A673 (cell line): ENCODE results near the gene PSMB5.

Source experiments
- EZH2 ChIP-seq: fragments of 200-600 bp; sonication (generic); IDR thresholded peaks from 2 replicates; pipeline ENCODE4 v1.6.1; 2017; ENCODE audit warnings: borderline replicate concordance, low read depth, mild to moderate bottlenecking, mixed read lengths, antibody characterized with exemption, low read length; ENCODE audit not compliant: poor library complexity, severe bottlenecking
- TF ChIP-seq, protein P1 (sequence below): fragments of 300-800, 200-600 bp; sonication (generic); conservative IDR thresholded peaks from 2 replicates; pipeline ENCODE4 v1.5.1; 2017; ENCODE audit warnings: low read depth, mild to moderate bottlenecking, antibody characterized with exemption, low read length, moderate library complexity, mixed read lengths

DNA sequence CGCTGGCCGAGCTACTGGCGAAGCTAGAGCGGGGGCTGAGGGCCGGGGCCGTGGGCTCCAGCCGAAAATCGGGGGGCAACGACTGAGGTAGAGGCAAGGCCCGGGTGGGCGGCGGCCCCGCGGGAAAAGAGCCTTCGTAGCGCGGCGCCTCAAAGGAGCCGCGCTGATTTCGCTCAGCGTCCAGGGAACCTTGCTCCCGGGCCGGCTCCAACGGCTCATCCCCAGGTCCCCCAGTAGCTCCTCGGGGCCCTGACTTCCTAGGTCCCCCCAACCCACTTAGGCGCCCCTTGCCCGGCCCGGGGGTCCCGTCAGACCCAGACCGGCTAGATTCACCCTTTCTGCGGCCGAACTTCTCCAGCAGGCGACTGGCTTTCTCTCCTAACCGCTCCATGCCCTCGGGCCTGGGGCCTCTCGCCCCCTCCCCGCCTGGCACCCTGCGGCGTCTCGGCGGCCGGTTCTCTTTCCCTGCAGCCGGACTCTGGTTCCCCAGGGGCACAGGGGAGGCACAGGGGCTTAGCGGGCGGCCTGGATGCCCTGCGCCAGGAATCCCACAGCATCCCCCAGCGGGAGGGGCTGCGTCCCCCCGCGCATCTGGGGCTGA, 52.7 kb downstream of the PSMB5 start:
- TF ChIP-seq, protein P1, sequence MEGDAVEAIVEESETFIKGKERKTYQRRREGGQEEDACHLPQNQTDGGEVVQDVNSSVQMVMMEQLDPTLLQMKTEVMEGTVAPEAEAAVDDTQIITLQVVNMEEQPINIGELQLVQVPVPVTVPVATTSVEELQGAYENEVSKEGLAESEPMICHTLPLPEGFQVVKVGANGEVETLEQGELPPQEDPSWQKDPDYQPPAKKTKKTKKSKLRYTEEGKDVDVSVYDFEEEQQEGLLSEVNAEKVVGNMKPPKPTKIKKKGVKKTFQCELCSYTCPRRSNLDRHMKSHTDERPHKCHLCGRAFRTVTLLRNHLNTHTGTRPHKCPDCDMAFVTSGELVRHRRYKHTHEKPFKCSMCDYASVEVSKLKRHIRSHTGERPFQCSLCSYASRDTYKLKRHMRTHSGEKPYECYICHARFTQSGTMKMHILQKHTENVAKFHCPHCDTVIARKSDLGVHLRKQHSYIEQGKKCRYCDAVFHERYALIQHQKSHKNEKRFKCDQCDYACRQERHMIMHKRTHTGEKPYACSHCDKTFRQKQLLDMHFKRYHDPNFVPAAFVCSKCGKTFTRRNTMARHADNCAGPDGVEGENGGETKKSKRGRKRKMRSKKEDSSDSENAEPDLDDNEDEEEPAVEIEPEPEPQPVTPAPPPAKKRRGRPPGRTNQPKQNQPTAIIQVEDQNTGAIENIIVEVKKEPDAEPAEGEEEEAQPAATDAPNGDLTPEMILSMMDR = no peak
- no peak for TF ChIP-seq EZH2
